Karpas-422 (cell line): Measurements from ENCODE around the gene SCN2A. TPM values are rescaled to one million over a fixed set of nuclear protein-coding genes. Genes with fewer than 3 reads are reported as not detected.

Experiments used
- DNase-seq: peaks from one replicate; pipeline ENCODE4 v3.0.0-alpha.2; 2015
- H2AFZ ChIP-seq: fragments of 200-600 bp; sonication (generic); 2 replicates; pipeline ENCODE4 v1.6.1; 2014; ENCODE audit warnings: antibody characterized with exemption, low read length, mixed read lengths
- H3K27ac ChIP-seq: fragments of 200-600 bp; sonication (generic); 2 replicates; pipeline ENCODE4 v1.5.1; 2014; ENCODE audit warnings: mild to moderate bottlenecking, low read length, moderate library complexity
- H3K27me3 ChIP-seq: fragments of 200-600 bp; sonication (generic); 2 replicates; pipeline ENCODE4 v1.6.1; 2014; ENCODE audit warnings: low read length, mixed read lengths
- H3K36me3 ChIP-seq: fragments of 200-600 bp; sonication (generic); 2 replicates; pipeline ENCODE4 v1.6.1; 2014; ENCODE audit warnings: low read length, mixed read lengths; ENCODE audit not compliant: insufficient read depth
- H3K4me1 ChIP-seq: fragments of 200-600 bp; sonication (generic); 2 replicates; pipeline ENCODE4 v1.6.1; 2014; ENCODE audit warnings: mild to moderate bottlenecking, low read length, mixed read lengths
- H3K4me2 ChIP-seq: fragments of 200-600 bp; sonication (generic); 2 replicates; pipeline ENCODE4 v1.6.1; 2014; ENCODE audit warnings: low read length, low read depth, mild to moderate bottlenecking; ENCODE audit not compliant: poor library complexity, severe bottlenecking
- H3K4me3 ChIP-seq: fragments of 200-600 bp; sonication (generic); 2 replicates; pipeline ENCODE4 v1.5.1; 2014; ENCODE audit warnings: mild to moderate bottlenecking, antibody characterized with exemption, low read length, mixed read lengths
- H3K79me2 ChIP-seq: fragments of 200-600 bp; sonication (generic); 2 replicates; pipeline ENCODE4 v1.6.1; 2014; ENCODE audit warnings: mild to moderate bottlenecking, low read length, mixed read lengths
- H3K9ac ChIP-seq: fragments of 200-600 bp; sonication (generic); 2 replicates; pipeline ENCODE4 v1.6.0; 2014; ENCODE audit warnings: low read length
- H3K9me2 ChIP-seq: fragments of 200-600 bp; sonication (generic), shearing (Covaris generic); replicated peaks from 2 replicates; pipeline ENCODE4 v1.6.0; 2014; ENCODE audit warnings: mild to moderate bottlenecking, low read length, moderate library complexity; ENCODE audit not compliant: insufficient read depth
- H3K9me3 ChIP-seq: fragments of 300-700, 200-600 bp; sonication (generic); 2 replicates; pipeline ENCODE4 v1.6.1; 2014; ENCODE audit warnings: low read length, mixed read lengths
- H4K20me1 ChIP-seq: fragments of 200-600 bp; sonication (generic); 2 replicates; pipeline ENCODE4 v1.6.1; 2014; ENCODE audit warnings: mild to moderate bottlenecking, antibody characterized with exemption, low read length, low read depth; ENCODE audit not compliant: insufficient read depth
- total RNA-seq: library from RNA; depleted of rRNA; stranded (reverse); fragments of >200 nt; shearing (Covaris generic); gene quantifications from 2 replicates; pipeline ENCODE4 v1.2.3, GENCODE V29; 2014; ENCODE audit warnings: low replicate concordance; rRNA removed

The SCN2A gene
- total RNA-seq, 1 experiment from 2014 or later: 0.75 TPM

GRCh38 chr2:165432234-165432966 lies 193.2 kb downstream of the SCN2A start:
- Histone ChIP-seq H3K9ac (no peak overlapping the region), H3K9me2 (no peaks in the 10 kb centered on the region), H3K9me3 (no peaks in the 10 kb centered on the region), H3K79me2 (no peaks in the 10 kb centered on the region), H3K27ac (no peak overlapping the region), H3K4me3 (no peak overlapping the region), H2AFZ (no peak overlapping the region), H4K20me1 (no peaks in the 10 kb centered on the region), H3K4me2 (no peak overlapping the region), H3K27me3 (no peaks in the 10 kb centered on the region), H3K36me3 (no peaks in the 10 kb centered on the region), H3K4me1 (no peaks in the 10 kb centered on the region)
- DNase-seq: no peak

GRCh38 chr2:165434865-165435496 lies 195.8 kb downstream of the SCN2A start:
- no peaks in the 10 kb centered on the region for H3K27me3 ChIP-seq
- no peak overlapping the region for H3K4me2 ChIP-seq
- no peaks in the 10 kb centered on the region for H3K9me3 ChIP-seq
- no peak overlapping the region for H2AFZ ChIP-seq
- H3K27ac ChIP-seq: no peak overlapping the region
- H3K36me3 ChIP-seq: no peaks in the 10 kb centered on the region
- H3K4me1 ChIP-seq: no peaks in the 10 kb centered on the region
- no peak overlapping the region for H3K4me3 ChIP-seq
- no peak for DNase-seq
- H4K20me1 ChIP-seq: no peaks in the 10 kb centered on the region
- H3K9me2 ChIP-seq: no peaks in the 10 kb centered on the region
- H3K79me2 ChIP-seq: no peaks in the 10 kb centered on the region
- H3K9ac ChIP-seq: no peak overlapping the region

GRCh38 chr2:165435611-165436010 lies 196.4 kb downstream of the SCN2A start:
- no peak overlapping the region for H3K4me3 ChIP-seq
- H2AFZ ChIP-seq: no peak overlapping the region
- no peak overlapping the region for H3K27ac ChIP-seq
- DNase-seq: no peak
- H3K36me3 ChIP-seq: no peaks in the 10 kb centered on the region
- no peaks in the 10 kb centered on the region for H4K20me1 ChIP-seq
- H3K4me2 ChIP-seq: no peak overlapping the region
- no peak overlapping the region for H3K9ac ChIP-seq
- no peaks in the 10 kb centered on the region for H3K9me3 ChIP-seq
- no peaks in the 10 kb centered on the region for H3K9me2 ChIP-seq
- H3K4me1 ChIP-seq: no peaks in the 10 kb centered on the region
- H3K79me2 ChIP-seq: no peaks in the 10 kb centered on the region
- no peaks in the 10 kb centered on the region for H3K27me3 ChIP-seq

- Histone ChIP-seq H3K36me3 (no peaks in the 10 kb centered on the region), H3K27ac (no peak overlapping the region), H2AFZ (no peak overlapping the region), H3K79me2 (no peaks in the 10 kb centered on the region), H3K9me2 (no peaks in the 10 kb centered on the region), H3K9ac (no peak overlapping the region), H3K4me1 (no peaks in the 10 kb centered on the region), H3K4me3 (no peak overlapping the region), H3K27me3 (no peaks in the 10 kb centered on the region), H4K20me1 (no peaks in the 10 kb centered on the region), H3K9me3 (no peaks in the 10 kb centered on the region), H3K4me2 (no peak overlapping the region)
- no peak for DNase-seq
Measured at GRCh38 chr2:165436559-165436958, 197.3 kb downstream of the SCN2A start.

- no peaks in the 10 kb centered on the region for H3K36me3 ChIP-seq
- H3K79me2 ChIP-seq: no peaks in the 10 kb centered on the region
- DNase-seq: no peak
- H3K27me3 ChIP-seq: no peaks in the 10 kb centered on the region
- no peak overlapping the region for H3K4me3 ChIP-seq
- H4K20me1 ChIP-seq: no peaks in the 10 kb centered on the region
- H3K4me1 ChIP-seq: no peaks in the 10 kb centered on the region
- H3K4me2 ChIP-seq: no peak overlapping the region
- H3K9ac ChIP-seq: no peak overlapping the region
- H3K9me3 ChIP-seq: no peaks in the 10 kb centered on the region
- no peak overlapping the region for H3K27ac ChIP-seq
- H2AFZ ChIP-seq: no peak overlapping the region
- H3K9me2 ChIP-seq: no peaks in the 10 kb centered on the region
Measured at GRCh38 chr2:165440367-165440766, 201.2 kb downstream of the SCN2A start.

Other genes with a start within 250 kb of the SCN2A start
- not detected in 2 replicates for gene SCN3A, start 35.4 kb upstream of the SCN2A start, total RNA-seq
- gene CSRNP3, start 230.3 kb downstream of the SCN2A start, total RNA-seq: 6.0 and 16.8 TPM in 2 replicates